ENCODE data around the gene ADAM15. TPM values are rescaled to one million over a fixed set of nuclear protein-coding genes. Genes with fewer than 3 reads are reported as not detected.

The ADAM15 gene
- total and polyA plus RNA-seq, 2 donors (not counting 3 experiments of a cell fraction or from before 2014, with no cell fraction given) = 295 to 299 TPM

GRCh38 chr1:155005076-155006011 lies 45.8 kb upstream of the ADAM15 start:
- Histone ChIP-seq H3K4me2 (ENCODE audit: insufficient read depth, low read length) (no peak overlapping the region), H3K79me2 (ENCODE audit: control insufficient read depth, insufficient read depth, low read length) (peaks cover 16% of the 10 kb centered on the region), H3K27me3 (ENCODE audit: control insufficient read depth in 2 of 2, insufficient read depth in 2 of 2, low read length in 2 of 2) (no peaks in the 10 kb centered on the region), H4K20me1 (replicated peaks; ENCODE audit: control insufficient read depth, extremely low read depth, insufficient read depth, low read length) (no peaks in the 10 kb centered on the region), H3K27ac (ENCODE audit: insufficient read depth, low read depth, low read length) (no peak overlapping the region), H3K4me3 (replicated peaks in 1 of 3; ENCODE audit: insufficient read depth in 1 of 3, low read depth in 1 of 3, low read length in 3 of 3) (no peak overlapping the region), H2AFZ (ENCODE audit: low read depth, low read length) (no peak overlapping the region), H3K4me1 (ENCODE audit: control insufficient read depth, extremely low read depth, insufficient read depth, low read length) (peaks cover 17% of the 10 kb centered on the region), H3K9ac (replicated peaks; ENCODE audit: extremely low read depth, insufficient read depth, low read length) (no peak overlapping the region), H3K9me3 (replicated peaks; ENCODE audit: control insufficient read depth, insufficient read depth, low read length) (no peaks in the 10 kb centered on the region), H3K36me3 (ENCODE audit: control insufficient read depth in 2 of 2, extremely low read depth in 1 of 2, insufficient read depth in 2 of 2, low read length in 2 of 2) (no peaks in the 10 kb centered on the region), H3K9me1 (replicated peaks; ENCODE audit: control insufficient read depth, extremely low read depth, insufficient read depth, low read length) (no peaks in the 10 kb centered on the region)
- FAIRE-seq = no peak
- DNase-seq (ENCODE audit: low read depth, low spot score) = no peak
- no TSS peak for BruUV-seq (replicated peaks)
- dilution Hi-C loops (cut with MboI; ENCODE audit: extremely low pct_ligation_motif_present, low sequenced_read_pairs) (no loop called here), intact Hi-C loops (cut with micrococcal nuclease) (no loop called here)
- ChIA-PET POLR2A (interaction anchor here (0.6 kb wide), 2 partner anchors 10 to 1114 kb away, joined by 4 to 6 read pairs; no protein-coding TSS in a partner anchor), CTCF (interaction anchor here (1.1 to 6.5 kb wide), 4 partner anchors 9 to 39 kb away, joined by 3 to 87 read pairs (median 24); no protein-coding TSS in a partner anchor)
- TF ChIP-seq GATA2 (IDR thresholded peaks at IDR 0.05; ENCODE audit: insufficient read depth, insufficient read length, low read depth, low read length) (no peak), EZH2 (IDR thresholded peaks at IDR 0.05; ENCODE audit: borderline replicate concordance, low read depth, low read length, severe bottlenecking) (no peak), CTCF (IDR thresholded peaks at IDR 0.05; ENCODE audit: extremely low read depth in 1 of 2, insufficient read depth in 1 of 2, low read depth in 1 of 2, low read length in 2 of 2) (no peak), MYC (IDR thresholded peaks at IDR 0.05; ENCODE audit: low read depth, low read length) (no peak), FOS (IDR thresholded peaks at IDR 0.05; ENCODE audit: borderline replicate concordance, insufficient read depth, low read length) (no peak), POLR2A (IDR thresholded peaks at IDR 0.05; ENCODE audit: low read depth, low read length) (no peak), JUN (IDR thresholded peaks at IDR 0.05; ENCODE audit: borderline replicate concordance, insufficient read depth, insufficient read length, low read depth) (no peak), MAX (IDR thresholded peaks at IDR 0.05; ENCODE audit: insufficient read depth, insufficient read length) (no peak), POLR2AphosphoS5 (IDR thresholded peaks at IDR 0.05; ENCODE audit: insufficient read depth, low read depth, low read length) (no peak)

Data from endothelial cell of umbilical vein (primary cell).